Stimulated activated CD4-positive, alpha-beta T cell treated with anti-CD3 and anti-CD28 coated beads, Interleukin-1b, Interleukin-23, amount 100 ng/mL, for 48 hours (primary cell): ENCODE data around the gene CLDN7.
A peak's percentile ranks its signal among the peaks of the same experiment; 100 is the strongest.

Experiments
- DNase-seq: peaks from one replicate; pipeline ENCODE4 v3.0.0-alpha.2; 2020

Gene CLDN7

GRCh38 chr17:7218166-7218565 is 44.1 kb downstream of the CLDN7 start:
- no peak for DNase-seq

- peak; percentile 41 for DNase-seq
Observed at GRCh38 chr17:7217113-7217987, 44.9 kb downstream of the CLDN7 start.

DNA sequence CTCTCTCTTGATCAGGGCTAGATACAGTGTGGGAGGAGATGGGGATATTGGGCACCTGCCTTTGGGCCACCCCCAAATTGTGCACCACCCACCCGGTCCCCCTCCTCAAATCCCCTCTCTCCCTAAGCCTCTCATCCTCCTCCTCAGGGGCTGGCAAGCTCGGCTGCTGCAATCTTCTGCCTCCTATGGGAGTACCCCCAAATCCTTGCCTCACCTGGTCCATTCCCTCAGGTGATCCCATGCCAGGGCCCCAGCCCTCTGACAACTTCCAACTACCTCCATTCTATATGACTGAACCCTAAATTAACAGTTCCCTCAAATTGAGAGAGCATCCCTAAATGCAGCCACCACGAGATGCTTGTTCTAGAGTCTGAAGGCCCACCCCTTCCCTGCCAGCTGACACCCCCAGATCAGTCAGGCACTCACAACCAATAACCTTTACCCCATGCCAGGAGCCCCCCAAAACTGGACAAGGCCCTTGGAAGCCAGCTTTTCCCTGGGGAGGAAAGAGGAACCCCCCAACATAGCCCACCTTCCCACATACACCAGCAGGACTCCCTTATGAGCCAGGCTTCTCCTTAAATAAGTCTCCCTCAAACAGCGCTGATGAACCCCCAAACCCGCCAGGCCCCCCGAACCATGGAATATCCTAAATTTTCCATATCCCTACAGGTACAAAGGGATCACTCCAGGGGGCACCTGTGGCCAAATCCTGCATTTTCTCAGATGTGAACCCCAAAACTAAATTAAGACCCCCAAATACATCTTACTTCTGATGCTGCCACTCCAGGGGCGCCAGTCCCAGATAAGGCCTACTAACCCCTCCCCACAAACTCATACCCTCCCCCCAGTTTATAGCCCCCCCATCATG is 45.8 kb downstream of the CLDN7 start:
- DNase-seq, result no peak

GRCh38 chr17:7215652-7216180 is 46.6 kb downstream of the CLDN7 start:
- no peak for DNase-seq

DNA sequence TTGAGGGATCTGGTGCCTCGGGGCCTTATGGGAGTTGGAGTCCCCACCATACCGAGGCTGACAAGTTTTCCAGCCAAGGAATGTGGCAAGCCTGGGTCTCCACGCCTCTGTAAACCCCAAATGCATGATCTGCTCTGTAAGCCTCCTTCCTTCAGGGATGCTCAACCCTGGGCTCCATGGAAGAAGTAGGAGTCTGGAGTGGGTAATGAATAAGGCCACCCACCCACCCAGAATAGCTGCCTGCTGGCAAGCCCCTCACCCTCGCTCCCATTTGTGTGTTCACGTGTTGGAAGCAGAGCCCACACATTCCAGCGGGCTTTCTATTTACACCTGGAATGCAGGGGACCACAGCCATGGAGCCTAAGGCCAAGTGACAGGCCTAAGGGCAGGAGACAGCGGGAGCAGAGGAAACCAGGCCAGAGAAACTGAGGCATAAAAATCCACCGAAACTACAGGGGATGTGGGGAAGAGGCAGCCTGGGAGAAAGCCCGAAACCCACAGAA is 47.1 kb downstream of the CLDN7 start:
- DNase-seq, result no peak

DNA sequence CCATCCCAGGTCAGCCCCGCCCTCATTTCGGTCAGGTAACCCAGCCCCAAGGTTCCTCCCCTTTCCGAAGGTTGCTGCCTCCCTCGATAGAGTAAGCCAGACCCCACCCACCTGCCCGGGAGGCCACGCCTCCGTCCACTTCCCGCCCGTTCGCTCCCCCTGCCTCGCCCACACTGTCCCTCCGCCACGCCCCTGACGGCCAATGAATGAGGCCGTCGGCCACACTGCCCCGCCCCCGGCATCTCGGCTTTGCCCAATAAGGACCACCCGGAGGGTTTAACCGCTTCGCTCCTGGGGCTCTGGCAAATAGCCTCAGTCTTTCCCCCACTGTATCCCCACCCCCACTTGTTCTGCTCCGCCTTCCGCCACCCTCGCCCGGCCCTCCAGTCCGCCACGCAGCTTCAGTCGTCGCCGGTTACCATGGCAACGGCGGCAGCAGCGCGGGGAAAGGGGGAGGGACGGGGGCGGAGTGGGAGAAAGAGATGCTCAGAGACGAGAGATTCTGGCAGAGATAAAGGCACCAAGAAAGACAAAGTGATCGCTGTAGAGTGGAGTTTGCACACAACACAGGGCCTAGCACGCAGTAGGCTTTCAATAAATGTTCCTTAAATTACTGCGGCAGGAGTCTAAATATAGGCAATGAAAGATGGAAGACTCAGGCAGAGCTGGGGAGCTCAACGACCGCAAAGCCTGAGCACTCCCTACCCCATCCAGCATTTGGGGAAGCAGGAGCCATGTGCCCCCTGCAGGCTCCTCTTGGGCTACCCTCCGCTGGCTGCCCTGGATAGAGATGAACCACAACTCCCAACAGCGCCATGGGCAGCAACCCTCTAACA is 47.8 kb downstream of the CLDN7 start:
- DNase-seq, result peak; percentile 100

DNA sequence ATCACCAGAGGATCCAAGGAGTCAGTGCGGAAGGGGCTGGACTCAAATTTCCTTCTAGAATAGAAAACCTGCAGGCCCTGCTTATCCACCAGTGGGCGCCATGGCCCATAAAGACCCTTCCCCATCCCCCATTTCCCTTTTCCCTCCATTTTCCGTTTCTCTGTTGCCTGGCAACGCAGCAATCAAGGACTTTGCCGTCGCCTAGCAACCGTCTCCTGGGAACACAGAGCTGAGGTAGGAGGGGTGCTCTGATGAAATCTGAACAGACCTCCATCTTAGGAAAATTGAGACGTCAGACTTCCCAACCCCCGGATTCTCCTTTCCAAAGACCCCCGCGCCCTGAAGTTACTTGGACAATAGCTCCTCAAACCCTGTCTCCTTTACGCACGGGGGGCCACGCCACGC is 48.4 kb downstream of the CLDN7 start:
- peak; percentile 73 for DNase-seq

DNA sequence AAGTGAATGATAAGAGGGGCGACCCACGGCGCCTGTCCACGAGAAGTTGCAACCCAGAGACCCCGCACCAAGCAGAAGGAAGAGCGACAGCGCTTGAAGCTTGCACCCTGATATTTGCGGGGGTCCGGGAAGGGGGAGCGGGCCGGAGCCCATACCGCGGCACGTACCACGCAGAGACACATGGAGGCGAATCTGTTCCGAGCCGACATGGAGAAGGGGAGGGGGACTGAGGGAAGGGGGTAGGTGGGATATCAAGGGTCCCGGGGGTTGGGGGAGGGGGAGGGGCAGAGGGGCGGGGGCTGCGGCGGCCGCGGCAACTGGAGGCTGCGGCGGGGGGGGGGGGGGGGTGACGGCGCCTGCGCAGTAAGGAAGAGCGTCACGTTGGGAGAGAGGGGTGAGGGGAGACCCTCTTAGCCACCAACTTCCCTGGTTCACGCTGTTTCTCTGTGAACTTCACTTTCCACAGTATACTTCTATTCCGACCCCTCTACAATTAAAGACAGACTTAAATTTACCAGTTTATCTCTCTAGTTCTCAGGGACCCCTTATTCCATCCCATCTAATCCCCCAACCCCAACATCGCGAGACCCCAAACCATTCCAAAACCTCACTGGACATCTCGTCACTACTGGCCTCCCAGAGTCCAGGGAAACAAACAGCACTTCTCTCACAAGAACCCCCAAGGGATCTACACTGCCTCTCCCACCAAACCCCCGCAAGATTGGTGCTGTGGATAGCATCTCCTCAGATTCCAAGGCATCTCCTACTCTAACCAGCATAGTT is 50.6 kb downstream of the CLDN7 start:
- DNase-seq, result no peak
